Lower leg skin (tissue), 3 donors: ENCODE measurements around the gene MEGF8.

Experiments
- POLR2A ChIP-seq, 2 donors: fragments of 450-650 bp; IDR thresholded peaks; one replicate each; pipeline ENCODE4 v1.6.1; 2016 to 2017; ENCODE audit warnings: antibody characterized with exemption in 2 of 2, mild to moderate bottlenecking in 1 of 2, moderate library complexity in 1 of 2
- TF ChIP-seq, protein P1 (sequence below), 3 donors: fragments of 450-650 bp; IDR thresholded peaks; one replicate each; pipeline ENCODE4 v1.5.1; 2016; ENCODE audit warnings: antibody characterized with exemption in 3 of 3, mild to moderate bottlenecking in 3 of 3, moderate library complexity in 2 of 3

DNA sequence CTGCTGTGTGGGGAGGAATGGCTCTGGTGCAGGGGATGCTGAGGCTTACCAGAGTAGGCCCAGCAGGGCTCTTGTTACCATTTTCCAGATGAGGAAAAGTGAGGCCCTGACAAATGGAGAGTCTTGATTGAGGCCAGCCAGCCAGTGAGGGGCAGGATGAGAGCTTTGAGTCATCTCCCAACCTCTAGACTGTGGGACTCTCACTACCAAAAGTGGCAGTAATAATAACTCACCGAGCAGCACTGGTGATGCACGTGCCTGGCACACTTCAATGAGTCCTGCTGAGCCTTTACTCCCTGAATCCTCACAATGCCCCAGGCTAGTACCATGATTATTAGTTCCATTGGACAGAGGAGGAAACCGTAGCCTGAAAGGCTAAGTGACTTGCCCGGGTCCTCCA lies 48.6 kb upstream of the MEGF8 start:
- TF ChIP-seq, protein P1, sequence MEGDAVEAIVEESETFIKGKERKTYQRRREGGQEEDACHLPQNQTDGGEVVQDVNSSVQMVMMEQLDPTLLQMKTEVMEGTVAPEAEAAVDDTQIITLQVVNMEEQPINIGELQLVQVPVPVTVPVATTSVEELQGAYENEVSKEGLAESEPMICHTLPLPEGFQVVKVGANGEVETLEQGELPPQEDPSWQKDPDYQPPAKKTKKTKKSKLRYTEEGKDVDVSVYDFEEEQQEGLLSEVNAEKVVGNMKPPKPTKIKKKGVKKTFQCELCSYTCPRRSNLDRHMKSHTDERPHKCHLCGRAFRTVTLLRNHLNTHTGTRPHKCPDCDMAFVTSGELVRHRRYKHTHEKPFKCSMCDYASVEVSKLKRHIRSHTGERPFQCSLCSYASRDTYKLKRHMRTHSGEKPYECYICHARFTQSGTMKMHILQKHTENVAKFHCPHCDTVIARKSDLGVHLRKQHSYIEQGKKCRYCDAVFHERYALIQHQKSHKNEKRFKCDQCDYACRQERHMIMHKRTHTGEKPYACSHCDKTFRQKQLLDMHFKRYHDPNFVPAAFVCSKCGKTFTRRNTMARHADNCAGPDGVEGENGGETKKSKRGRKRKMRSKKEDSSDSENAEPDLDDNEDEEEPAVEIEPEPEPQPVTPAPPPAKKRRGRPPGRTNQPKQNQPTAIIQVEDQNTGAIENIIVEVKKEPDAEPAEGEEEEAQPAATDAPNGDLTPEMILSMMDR (IDR thresholded peaks at IDR 0.05): no peak
- no peak for TF ChIP-seq POLR2A (IDR thresholded peaks at IDR 0.05)
